Measurements from ENCODE around the gene HDAC4.

- TF ChIP-seq CTCF (IDR thresholded peaks at IDR 0.05) = no peak
- TF ChIP-seq POLR2A (IDR thresholded peaks at IDR 0.05) = no peak
These were observed 213.2 kb downstream of the HDAC4 start for GRCh38 chr2:239187464-239188253.
